Medulla oblongata (tissue), 1 donor: Measurements from ENCODE around the gene CCL1.
A peak's percentile ranks its signal among the peaks of the same experiment; 100 is the strongest.

ENCODE experiments used
- DNase-seq: peaks from one replicate; pipeline ENCODE4 v3.0.0-alpha.2; 2015; ENCODE audit errors: extremely low spot score

CCL1 gene

GRCh38 chr17:34383216-34383615 is 20.2 kb upstream of the CCL1 start:
- DNase-seq, result peak; percentile 24

- DNase-seq, result no peak
These were observed 19.6 kb upstream of the CCL1 start for GRCh38 chr17:34382621-34383124.

GRCh38 chr17:34379868-34380267 is 16.8 kb upstream of the CCL1 start:
- DNase-seq, result no peak

GRCh38 chr17:34378664-34379101 is 15.7 kb upstream of the CCL1 start:
- peak; percentile 31 for DNase-seq

- no peak for DNase-seq
These were observed 14.2 kb upstream of the CCL1 start for GRCh38 chr17:34377078-34377823.

GRCh38 chr17:34375426-34375997 is 12.5 kb upstream of the CCL1 start:
- no peak for DNase-seq

- no peak for DNase-seq
These were observed 11.4 kb upstream of the CCL1 start for GRCh38 chr17:34374457-34374856.

- no peak for DNase-seq
These were observed 8.5 kb upstream of the CCL1 start for GRCh38 chr17:34371405-34372100.

- DNase-seq, result no peak
These were observed 8.0 kb upstream of the CCL1 start for GRCh38 chr17:34370997-34371395.

GRCh38 chr17:34370376-34370996 is 7.5 kb upstream of the CCL1 start:
- no peak for DNase-seq

- DNase-seq, result no peak
These were observed 6.5 kb upstream of the CCL1 start for GRCh38 chr17:34369571-34369970.

- DNase-seq, result no peak
These were observed 6.0 kb upstream of the CCL1 start for GRCh38 chr17:34368946-34369500.

GRCh38 chr17:34368196-34368945 is 5.3 kb upstream of the CCL1 start:
- no peak for DNase-seq

- DNase-seq, result no peak
These were observed 4.6 kb upstream of the CCL1 start for GRCh38 chr17:34367486-34368195.

- DNase-seq, result no peak
These were observed 3.6 kb upstream of the CCL1 start for GRCh38 chr17:34366529-34367107.

GRCh38 chr17:34366010-34366409 is 3.0 kb upstream of the CCL1 start:
- no peak for DNase-seq

- DNase-seq, result no peak
These were observed 2.3 kb upstream of the CCL1 start for GRCh38 chr17:34365340-34365739.

GRCh38 chr17:34364751-34365150 is 1.7 kb upstream of the CCL1 start:
- DNase-seq, result no peak

GRCh38 chr17:34361478-34362061 is 1.5 kb downstream of the CCL1 start:
- peak; percentile 87 for DNase-seq
